SU-DHL-6 (cell line): ENCODE measurements around the gene ME2.

Source experiments
- H2AFZ ChIP-seq: fragments of 200-600 bp; sonication (generic); 2 replicates; pipeline ENCODE4 v1.6.1; 2014; ENCODE audit warnings: low read depth, mild to moderate bottlenecking, moderate library complexity, mixed read lengths, antibody characterized with exemption, low read length; ENCODE audit not compliant: severe bottlenecking
- H3F3A ChIP-seq: fragments of 200-600 bp; shearing (Covaris generic); 2 replicates; pipeline ENCODE4 v1.6.0; 2016; ENCODE audit warnings: antibody characterized with exemption, mild to moderate bottlenecking; ENCODE audit not compliant: insufficient read depth
- H3K27ac ChIP-seq: fragments of 200-600 bp; sonication (generic); 2 replicates; pipeline ENCODE4 v1.5.1; 2016; ENCODE audit warnings: low read depth, mild to moderate bottlenecking, low read length, moderate library complexity, mixed read lengths
- H3K27me3 ChIP-seq: fragments of 200-600 bp; sonication (generic), shearing (Covaris generic); 2 replicates; pipeline ENCODE4 v1.6.0; 2014; ENCODE audit warnings: mild to moderate bottlenecking, low read length
- H3K36me3 ChIP-seq: fragments of 200-600 bp; sonication (generic); 2 replicates; pipeline ENCODE4 v1.6.1; 2014; ENCODE audit warnings: mild to moderate bottlenecking, low read length, mixed read lengths
- H3K4me2 ChIP-seq: fragments of 300-600, 200-600 bp; shearing (Covaris generic), sonication (generic); 2 replicates; pipeline ENCODE4 v1.6.0; 2014; ENCODE audit warnings: low read length, low read depth, mild to moderate bottlenecking; ENCODE audit not compliant: poor library complexity, severe bottlenecking
- H3K4me3 ChIP-seq: fragments of 200-600 bp; sonication (generic); 2 replicates; pipeline ENCODE4 v1.5.1; 2014; ENCODE audit warnings: antibody characterized with exemption, low read length, mild to moderate bottlenecking, mixed read lengths; ENCODE audit not compliant: insufficient read depth, poor library complexity, severe bottlenecking
- H3K79me2 ChIP-seq: fragments of 200-600 bp; sonication (generic); 2 replicates; pipeline ENCODE4 v1.6.1; 2014; ENCODE audit warnings: mild to moderate bottlenecking, low read length, moderate library complexity; ENCODE audit not compliant: insufficient read depth
- H3K9ac ChIP-seq: fragments of 200-600 bp; sonication (generic); 2 replicates; pipeline ENCODE4 v1.7.0; 2014; ENCODE audit warnings: mild to moderate bottlenecking, low read length
- H3K9me2 ChIP-seq: fragments of 200-600 bp; sonication (generic); replicated peaks from 2 replicates; pipeline ENCODE4 v1.6.1; 2014; ENCODE audit warnings: low read length; ENCODE audit not compliant: insufficient read depth
- H3K9me3 ChIP-seq: fragments of 200-600 bp; sonication (generic); 2 replicates; pipeline ENCODE4 v1.6.1; 2014; ENCODE audit warnings: low read length, mixed read lengths; ENCODE audit not compliant: insufficient read depth
- H4K20me1 ChIP-seq: fragments of 200-600 bp; sonication (generic); 2 replicates; pipeline ENCODE4 v1.6.1; 2014; ENCODE audit warnings: low read depth, mild to moderate bottlenecking, antibody characterized with exemption, low read length, moderate library complexity, mixed read lengths
- CTCF ChIP-seq: fragments of 200-600 bp; sonication (generic); IDR thresholded peaks from one replicate; pipeline ENCODE4 v1.5.1; 2017; ENCODE audit warnings: antibody characterized with exemption, mild to moderate bottlenecking, low read length, moderate library complexity; ENCODE audit not compliant: insufficient read depth, poor library complexity, severe bottlenecking
- EZH2phosphoT487 ChIP-seq: fragments of 200-600 bp; sonication (generic), shearing (Covaris generic); conservative IDR thresholded peaks from 2 replicates; pipeline ENCODE4 v1.6.1; 2018; ENCODE audit warnings: mild to moderate bottlenecking, antibody characterized with exemption, low read length, moderate library complexity, mixed read lengths

The ME2 gene

GRCh38 chr18:50896093-50896492, 17.2 kb downstream of the ME2 start:
- Histone ChIP-seq H3K79me2 (peaks cover 29% of the 10 kb centered on the region), H3K9me3 (no peaks in the 10 kb centered on the region), H3K4me2 (no peak overlapping the region), H3K9me2 (no peaks in the 10 kb centered on the region), H2AFZ (no peak overlapping the region), H3K4me3 (no peak overlapping the region), H3K9ac (no peak overlapping the region), H3K36me3 (peaks cover 31% of the 10 kb centered on the region), H3K27me3 (no peaks in the 10 kb centered on the region), H3F3A (peaks cover 3% of the 10 kb centered on the region), H3K27ac (no peak overlapping the region), H4K20me1 (no peaks in the 10 kb centered on the region)
- no peak for TF ChIP-seq EZH2phosphoT487
- no peak for TF ChIP-seq CTCF

GRCh38 chr18:50898919-50899318, 20.0 kb downstream of the ME2 start:
- H3K79me2 ChIP-seq: peaks cover 6% of the 10 kb centered on the region
- peaks cover 36% of the 10 kb centered on the region for H3K36me3 ChIP-seq

GRCh38 chr18:50902797-50903196, 23.9 kb downstream of the ME2 start:
- H3K79me2 ChIP-seq: 0 out of 2 replicates have a peak, but pooled peaks cover 18% of the 10 kb centered on the region
- no peak overlapping the region for H3K27ac ChIP-seq
- no peak for TF ChIP-seq EZH2phosphoT487
- TF ChIP-seq CTCF: no peak
- H3K9me2 ChIP-seq: no peaks in the 10 kb centered on the region
- no peak overlapping the region for H3K9ac ChIP-seq
- H3F3A ChIP-seq: no peaks in the 10 kb centered on the region
- H3K4me2 ChIP-seq: no peak overlapping the region
- no peaks in the 10 kb centered on the region for H3K27me3 ChIP-seq
- H4K20me1 ChIP-seq: no peaks in the 10 kb centered on the region
- H3K9me3 ChIP-seq: no peaks in the 10 kb centered on the region
- no peak overlapping the region for H2AFZ ChIP-seq
- H3K4me3 ChIP-seq: no peak overlapping the region
- peaks cover 20% of the 10 kb centered on the region for H3K36me3 ChIP-seq

More at GRCh38 chr18:50898919-50899318, 20.0 kb downstream of the ME2 start:
- Histone ChIP-seq H3K4me2 (no peak overlapping the region), H3F3A (no peaks in the 10 kb centered on the region; the same call in 1 of the 2 replicates), H3K27me3 (no peaks in the 10 kb centered on the region), H2AFZ (no peak overlapping the region), H3K4me3 (no peak overlapping the region), H4K20me1 (no peaks in the 10 kb centered on the region), H3K9ac (no peak overlapping the region), H3K9me3 (no peaks in the 10 kb centered on the region), H3K27ac (no peak overlapping the region), H3K9me2 (no peaks in the 10 kb centered on the region)
- TF ChIP-seq CTCF (no peak), EZH2phosphoT487 (no peak)

- H3K9me3 ChIP-seq: no peaks in the 10 kb centered on the region
- TF ChIP-seq EZH2phosphoT487 (no peak), CTCF (no peak)
Observed at GRCh38 chr18:50906843-50907242, 27.9 kb downstream of the ME2 start.

More at GRCh38 chr18:50906843-50907242, 27.9 kb downstream of the ME2 start:
- H3K9ac ChIP-seq: no peak overlapping the region
- no peaks in the 10 kb centered on the region for H4K20me1 ChIP-seq
- no peaks in the 10 kb centered on the region for H3K27me3 ChIP-seq
- 0 out of 2 replicates have a peak, but pooled peaks cover 18% of the 10 kb centered on the region for H3K79me2 ChIP-seq
- H3K27ac ChIP-seq: no peak overlapping the region
- H3K9me2 ChIP-seq: no peaks in the 10 kb centered on the region
- H3K4me2 ChIP-seq: no peak overlapping the region
- no peaks in the 10 kb centered on the region for H3F3A ChIP-seq
- peaks cover 20% of the 10 kb centered on the region for H3K36me3 ChIP-seq
- no peak overlapping the region for H3K4me3 ChIP-seq
- no peak overlapping the region for H2AFZ ChIP-seq
